CD4-positive, alpha-beta T cell treated with Interleukin-6 at 100 ng/mL for 8 hours (primary cell): ENCODE data around the gene TFPI.

Experiments used
- DNase-seq: peaks from one replicate; pipeline ENCODE4 v3.0.0-alpha.2; 2020; ENCODE audit warnings: mixed read lengths, low spot score

Gene TFPI

DNA sequence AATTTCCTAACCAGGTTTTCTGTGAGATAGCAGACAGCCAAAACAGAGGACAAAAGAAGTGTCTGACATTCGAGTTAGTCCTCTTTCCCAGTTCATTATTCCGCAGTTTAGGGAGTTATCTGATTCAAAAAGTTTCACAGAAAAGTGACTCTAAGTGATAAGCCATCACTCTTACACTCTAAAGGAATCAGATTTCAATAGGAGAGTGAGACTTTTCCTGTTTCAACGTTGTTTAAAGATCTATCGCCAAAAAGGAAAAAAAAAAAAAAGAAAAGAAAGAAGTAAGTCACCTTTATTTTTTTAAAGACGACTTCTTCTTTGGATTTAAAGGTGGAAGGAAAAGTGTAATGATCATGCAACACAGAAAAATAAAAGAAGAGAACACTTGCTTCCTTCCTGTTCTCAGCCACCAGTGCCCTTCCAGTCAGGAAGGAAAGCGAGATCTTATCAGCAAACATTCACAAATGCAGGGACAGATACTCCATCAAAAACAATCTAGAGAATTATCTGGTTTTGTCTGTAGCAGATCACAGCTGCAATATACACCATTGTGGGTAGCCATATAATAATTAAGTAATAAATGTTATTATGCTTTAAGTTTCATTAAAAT lies 49.8 kb downstream of the TFPI start:
- DNase-seq: no peak

DNA sequence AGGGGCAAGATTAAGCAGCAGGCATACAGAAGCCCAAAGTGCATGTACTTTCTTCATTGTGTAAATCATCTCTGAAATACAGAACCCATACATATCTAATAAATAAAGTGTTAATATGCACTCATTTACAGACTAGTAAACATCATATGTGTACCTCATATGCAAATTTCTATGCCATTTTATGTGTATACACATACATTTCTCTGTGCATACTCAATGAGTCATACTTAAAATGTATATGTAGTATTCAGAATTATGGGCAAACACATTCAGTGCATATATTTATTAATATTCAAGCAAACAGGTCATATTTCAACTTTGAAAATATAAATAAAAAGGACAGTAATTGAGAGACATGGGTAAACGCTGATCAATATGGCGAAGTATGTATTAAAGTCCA lies 50.5 kb downstream of the TFPI start:
- no peak for DNase-seq

DNA sequence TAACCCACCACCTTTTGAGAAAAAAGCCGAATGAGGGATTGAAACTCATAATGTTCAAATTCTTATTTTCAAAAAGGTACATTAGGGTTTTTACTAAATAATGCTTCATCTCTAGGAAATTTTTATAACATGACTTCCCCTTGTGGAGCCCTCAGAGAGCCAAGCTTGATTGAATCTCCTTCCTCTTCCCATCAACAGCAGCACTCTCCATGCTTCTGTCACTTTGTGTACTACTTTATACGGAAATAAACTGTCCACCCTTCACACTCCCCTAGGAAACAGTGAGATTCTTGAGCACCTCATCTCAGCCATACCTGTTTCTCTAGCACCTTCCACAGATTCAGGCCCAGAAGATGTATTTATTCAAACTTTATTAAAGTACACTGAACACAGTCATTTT lies 51.8 kb downstream of the TFPI start:
- DNase-seq: no peak

DNA sequence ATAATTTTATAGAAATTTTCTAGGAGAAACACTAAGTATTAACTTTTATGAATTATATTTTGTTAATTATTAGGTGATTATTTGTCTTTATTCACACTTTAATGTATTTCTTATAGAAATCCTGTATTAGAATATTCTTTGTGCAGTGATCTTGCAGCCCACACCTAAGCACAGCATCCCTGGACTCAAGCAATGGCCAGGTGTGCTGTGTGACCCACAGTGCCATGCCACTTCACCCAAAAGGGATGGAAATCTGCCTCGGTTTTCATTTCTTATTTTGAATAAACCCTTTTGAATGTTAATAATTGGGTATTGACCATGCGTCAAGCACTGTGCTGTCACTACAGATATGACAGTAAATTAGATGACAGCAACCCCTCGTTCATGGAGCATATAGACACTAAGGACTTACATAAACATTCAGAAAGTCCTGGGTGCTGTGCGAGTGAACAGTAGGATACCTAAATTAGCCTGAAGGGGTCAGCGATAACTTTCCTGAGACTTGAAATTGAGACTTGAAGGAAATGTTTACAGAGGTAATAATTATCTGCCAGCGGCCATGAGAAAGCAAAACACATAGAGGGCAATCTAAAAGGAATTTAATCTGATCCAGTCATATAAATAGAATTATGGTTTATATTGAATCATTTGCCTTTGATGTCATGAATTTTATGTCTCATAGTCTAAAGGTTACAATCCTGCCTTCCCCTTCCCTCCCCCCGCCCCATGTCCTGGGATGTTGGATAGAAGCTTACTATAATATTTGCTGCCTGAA lies 53.5 kb downstream of the TFPI start:
- no peak for DNase-seq

DNA sequence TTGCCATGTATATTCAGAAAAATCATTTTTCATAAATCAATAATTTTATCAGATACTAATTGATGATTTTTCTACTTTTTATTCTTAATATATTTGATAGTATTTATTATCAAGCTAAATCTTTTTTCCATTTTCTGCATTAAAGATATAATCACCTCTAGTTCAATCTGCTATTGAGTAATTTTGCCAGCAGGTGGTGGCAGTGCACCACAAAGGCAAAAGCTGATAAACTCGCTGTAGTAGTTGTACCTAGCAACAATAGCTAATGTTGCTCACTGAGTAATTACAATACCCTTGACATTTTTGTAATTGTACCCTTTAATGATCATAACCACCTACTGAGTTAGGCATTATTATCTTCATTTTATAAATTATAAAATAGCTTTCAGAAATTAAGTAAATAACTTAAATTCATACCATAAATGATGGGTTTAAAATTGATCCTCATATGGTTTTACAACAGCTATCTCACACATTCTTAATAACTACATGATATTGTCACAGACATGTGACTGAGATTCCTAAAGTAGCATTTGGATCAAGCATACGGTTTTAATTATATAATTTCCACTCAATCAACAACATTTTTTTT lies 54.2 kb downstream of the TFPI start:
- DNase-seq: no peak

DNA sequence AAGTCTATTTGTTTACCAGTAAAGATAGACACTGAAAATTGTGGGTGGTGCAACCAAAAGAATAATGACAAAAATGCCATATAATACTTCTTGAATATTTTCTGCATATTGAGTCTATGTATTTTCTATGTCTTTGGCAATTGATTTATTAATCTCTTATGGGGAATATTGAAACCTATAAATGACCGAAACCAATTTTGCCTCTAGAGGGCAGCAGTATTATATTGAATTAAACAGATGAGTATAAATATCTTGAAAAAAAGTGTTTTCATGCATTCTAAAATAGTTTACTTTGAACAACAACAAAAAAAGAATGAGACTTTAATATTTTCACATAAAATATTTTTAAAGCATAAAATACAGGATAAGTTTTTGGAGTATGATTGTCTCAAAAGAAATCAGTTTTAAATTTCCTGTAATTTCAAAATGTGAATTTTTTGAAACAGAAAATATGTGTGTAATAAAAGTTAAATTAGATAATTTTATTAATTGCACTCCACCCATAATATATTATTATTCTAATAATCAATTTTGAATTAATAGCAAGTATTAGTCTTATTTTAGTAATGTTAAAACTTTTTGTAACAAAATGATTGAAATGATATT lies 56.3 kb downstream of the TFPI start:
- no peak for DNase-seq

DNA sequence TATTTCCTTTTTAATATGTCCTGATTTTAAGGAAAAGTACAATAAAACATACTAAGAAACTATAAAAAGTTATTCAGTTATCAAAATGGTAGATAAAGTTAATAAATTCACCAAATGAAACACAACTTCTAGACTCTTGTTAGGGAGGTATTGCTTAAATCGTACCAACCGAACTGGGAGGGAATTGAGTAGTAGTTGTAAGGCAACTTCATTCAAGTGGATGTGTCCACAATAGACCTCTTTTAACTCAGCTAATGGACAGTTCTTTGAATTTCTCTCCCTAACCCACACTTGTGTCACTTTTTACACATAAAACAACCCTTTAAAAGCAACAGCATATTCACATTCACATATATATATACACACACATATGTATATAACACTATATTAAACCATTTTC lies 57.1 kb downstream of the TFPI start:
- DNase-seq: no peak

DNA sequence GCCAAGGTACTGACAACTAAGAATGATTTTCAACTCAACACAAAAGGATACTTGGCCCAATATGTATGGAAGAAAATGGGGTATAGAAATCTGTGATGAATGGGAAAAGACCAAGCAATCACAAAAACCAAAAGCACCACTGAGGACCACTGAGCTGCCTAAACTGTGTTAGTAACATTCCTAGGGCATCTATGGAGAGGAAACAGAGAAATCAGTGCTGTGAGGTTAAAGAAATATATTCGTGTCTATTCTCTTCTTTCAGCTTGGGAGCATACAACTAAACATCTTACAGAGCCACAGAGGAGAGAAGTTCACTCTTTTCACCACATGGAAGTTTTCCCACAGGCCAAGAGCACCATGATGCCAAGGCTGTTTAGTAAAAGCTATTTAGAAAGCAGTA lies 58.9 kb downstream of the TFPI start:
- DNase-seq: no peak

DNA sequence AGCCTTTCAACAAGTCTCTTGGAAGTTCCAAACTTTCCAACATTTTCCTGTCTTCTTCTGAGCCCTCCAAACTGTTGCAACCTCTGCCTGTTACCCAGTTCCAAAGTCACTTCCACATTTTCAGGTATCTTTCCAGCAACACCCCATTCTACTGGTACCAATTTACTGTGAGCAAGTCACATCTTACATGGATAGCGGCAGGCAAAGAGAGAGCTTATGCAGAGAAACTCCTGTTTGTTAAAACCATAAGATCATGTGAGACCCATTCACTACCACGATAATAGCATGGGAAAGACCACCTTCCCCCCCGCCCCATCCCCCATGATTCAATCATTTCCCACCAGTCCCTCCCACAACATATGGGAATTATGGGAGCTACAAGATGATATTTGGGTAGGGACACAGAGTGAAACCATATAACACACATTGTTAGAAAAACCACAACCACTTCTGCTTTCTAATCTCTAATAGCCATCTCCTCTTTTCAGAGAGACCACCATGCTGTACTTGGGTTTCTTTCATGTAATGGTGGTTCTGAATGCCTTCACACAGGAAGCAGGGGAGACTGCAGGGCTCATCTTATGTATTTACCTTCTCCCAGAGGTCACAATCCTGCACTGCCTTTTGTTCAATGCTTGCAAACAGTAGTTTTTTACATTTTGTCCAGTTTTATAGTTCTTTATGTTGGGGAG lies 60.2 kb downstream of the TFPI start:
- no peak for DNase-seq

DNA sequence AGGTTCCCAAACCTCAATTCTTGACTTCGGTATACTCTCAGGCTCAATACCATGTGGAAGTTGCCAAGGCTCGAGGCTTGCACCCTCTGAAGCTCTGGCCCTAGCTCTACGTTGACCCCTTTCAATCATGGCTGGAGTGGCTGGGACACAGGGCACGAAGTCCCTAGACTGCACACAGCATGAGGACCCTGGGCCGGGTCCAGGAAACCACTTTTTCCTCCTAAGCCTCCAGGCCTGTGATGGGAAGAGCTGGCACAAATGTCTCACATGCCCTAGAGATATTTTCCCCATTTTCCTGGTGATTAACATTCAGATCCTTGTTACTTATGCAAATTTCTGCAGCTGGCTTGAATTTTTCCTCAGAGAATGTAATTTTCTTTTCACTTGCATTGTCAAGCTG lies 61.1 kb downstream of the TFPI start:
- DNase-seq: no peak

DNA sequence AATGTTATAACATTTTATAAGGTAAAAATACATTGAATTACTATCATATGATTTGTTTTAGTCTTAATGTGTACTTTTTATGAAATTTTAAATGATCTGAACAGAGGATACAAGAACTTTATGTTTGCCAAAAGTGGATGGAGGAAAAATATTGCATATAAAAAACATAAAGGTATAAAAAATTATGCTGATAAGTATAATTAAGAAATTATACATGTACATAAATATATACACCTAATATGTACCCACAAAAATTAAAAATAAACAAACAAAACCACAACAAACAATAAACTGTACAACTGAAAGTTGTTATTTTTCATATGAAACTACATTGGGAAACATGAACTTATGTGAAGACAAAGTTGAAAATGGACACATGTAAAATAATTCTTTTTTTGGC lies 68.0 kb downstream of the TFPI start:
- DNase-seq: no peak

DNA sequence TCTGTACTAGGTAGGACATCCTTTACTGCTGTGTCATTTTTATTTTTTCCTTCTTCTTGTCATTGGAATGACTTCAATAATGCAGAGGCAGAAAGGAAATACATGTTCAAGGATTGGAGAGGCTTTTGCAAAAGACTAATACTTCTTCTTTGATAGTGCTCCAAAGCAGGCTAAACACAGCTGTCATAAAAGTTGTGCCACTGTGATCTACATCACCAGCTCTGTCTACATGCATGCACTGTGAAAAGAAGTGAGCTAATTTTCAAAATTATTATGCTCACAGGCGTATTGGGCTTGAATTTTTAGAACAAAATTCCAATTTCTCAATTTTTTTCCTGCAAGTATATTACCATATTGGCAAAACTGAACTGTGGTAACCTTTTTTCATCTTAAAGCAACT lies 68.7 kb downstream of the TFPI start:
- no peak for DNase-seq

DNA sequence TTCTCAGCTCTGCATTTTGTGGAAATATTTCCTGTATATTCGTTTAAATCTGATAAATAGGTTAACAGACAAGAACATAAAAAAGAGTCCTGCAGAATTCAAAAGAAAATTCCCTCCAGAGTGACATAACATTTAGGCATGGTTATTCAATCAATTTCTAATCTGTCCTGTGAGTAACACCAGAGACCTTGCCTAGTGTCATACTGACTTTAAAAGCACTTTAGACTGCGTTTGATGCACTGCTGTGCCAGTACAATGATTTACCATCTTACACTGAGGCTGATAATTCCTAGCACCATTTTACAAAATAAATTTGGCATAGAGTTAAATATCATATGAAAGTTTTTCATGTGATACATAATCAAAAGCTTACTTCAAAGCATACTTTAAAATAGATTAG lies 70.7 kb downstream of the TFPI start:
- no peak for DNase-seq

DNA sequence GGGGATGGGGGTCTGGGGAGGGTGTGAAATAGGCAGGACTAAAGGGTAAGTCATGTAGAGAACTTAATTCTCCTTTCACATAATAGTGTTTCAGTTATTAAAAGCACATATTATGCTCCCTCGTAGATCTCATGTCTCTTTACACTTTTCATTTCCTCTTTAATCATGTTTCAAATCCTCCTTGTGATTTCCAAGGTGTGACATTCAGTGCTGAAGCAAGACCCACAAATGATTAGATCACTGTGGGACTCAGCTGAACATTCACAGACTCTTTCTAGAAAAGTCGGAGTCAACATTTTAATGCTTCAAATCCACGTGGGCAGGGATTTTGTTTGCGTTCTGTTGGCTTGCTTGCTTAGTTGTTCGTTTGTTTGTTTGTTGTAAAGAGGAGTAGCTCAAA lies 71.4 kb downstream of the TFPI start:
- DNase-seq: no peak

DNA sequence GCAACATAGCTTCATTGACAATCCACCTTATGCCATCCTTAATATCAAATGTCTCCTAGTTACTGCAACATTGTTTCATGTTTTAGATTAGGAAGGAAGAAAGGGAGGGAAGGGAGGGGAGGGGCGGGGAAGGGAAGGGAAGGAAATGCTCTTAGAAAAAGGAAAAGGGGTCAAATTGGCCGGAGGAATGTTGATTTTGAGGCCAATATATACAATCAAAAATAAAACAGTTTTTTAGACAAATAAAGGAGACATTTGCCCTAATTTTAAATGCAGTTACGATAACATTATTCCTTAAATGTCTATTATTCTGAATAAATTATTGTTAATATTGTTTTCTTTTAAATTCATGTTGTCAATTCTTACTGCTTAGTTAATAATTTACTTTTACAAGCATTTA lies 72.7 kb downstream of the TFPI start:
- DNase-seq: no peak

DNA sequence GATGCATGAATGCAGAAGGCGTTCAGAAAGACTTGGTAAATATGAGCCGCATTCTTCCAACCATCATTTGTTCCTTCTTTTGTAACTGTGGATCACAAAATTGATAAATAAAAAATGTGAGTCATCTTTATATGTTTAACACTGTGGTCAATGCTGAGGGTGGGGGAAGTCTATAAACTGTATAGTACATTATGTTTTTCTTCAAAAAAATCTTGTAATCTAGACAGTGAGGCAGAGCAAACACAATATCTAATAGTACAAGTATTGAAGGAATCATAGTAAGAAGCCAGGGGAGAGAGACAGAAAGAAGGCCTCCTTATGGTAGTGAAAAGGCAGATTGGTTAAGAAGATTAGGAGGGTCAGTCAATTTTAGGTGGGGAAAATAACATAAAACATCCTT lies 75.5 kb downstream of the TFPI start:
- DNase-seq: no peak

DNA sequence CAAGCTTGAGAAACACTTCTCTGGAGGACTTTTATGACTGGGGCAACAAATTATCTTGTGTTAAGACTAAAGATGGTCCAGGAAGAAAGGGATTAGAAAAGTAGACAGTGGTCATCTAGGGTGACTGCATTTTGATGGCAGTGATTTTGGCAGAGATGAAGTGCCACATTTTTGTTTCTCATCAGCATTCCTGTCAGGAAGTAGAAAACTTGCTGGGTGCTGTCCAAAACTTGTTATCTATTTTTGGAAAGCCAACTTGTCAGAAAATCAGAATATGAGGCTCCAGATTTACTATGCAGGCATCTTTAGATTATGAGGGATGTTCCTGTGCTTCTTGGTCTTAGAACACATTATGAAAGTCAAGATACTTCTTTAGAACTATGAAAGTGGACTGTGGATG lies 77.2 kb downstream of the TFPI start:
- DNase-seq: no peak

DNA sequence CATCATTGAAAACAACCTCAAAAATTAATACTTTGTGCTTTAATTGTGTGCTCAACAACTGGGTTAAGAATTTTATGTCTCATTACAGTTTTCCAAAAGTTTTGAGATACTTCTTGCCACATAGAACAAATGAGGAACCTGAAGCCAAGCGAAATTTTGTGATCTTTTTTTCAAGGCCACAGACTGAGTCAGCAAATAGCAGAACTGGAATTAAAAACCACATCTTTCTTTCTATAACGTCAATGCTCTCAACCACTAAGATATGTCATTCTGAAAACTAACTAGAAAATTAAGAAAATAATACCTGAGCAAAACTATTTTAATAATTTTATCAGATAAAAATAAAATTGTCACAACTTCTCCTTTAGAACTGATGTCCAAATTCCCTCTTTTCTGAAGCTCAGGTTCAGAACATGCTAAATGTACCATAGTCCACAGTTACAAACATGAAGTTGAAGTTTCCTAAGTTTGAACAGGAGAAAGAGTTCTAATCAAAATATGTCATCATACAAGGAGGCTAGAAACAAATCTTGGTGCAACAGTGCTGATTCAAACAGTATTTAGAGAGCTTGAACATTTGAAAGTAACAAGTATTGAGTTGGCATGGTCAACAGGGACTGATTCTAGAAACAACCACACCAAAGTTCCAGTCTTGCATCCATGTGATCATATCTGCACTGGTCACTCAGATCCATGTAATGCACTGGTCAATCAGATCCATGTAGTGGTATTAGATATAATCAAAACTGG lies 78.6 kb downstream of the TFPI start:
- no peak for DNase-seq

DNA sequence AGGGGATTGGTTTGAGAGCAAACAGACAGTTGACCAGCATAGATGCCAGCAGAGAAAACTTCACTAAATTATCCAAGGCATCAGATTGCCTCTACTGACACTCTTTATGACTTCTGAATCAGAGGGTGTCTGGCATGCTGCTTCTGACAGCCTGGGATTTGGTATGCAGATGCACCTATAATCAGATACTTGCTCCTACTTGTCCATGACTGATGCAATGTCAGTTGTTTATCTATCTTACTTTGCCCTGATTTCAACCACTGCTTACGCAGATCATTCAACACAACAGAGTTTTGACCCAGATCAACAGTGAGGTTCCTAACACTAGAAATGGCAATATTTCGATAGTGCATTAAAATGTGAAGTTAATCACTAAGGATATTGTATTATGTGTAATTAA lies 83.5 kb downstream of the TFPI start:
- no peak for DNase-seq

DNA sequence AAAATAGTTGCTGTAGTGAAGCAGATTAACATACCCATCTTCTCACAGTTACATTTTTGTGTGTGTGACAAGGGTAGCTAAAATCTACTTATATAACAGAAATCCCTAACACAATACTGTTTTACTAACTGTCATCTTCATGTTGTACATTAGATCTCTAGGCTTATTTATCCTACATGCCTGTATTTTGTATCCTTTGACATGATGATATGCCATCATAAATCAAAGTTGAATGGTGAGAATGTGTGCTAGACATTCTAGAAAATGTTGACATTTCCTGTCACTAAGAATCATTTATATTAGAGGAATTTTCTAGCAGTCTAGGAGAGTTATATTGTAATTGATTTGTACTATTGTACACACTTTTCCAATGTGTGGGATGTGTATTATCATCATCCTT lies 84.7 kb downstream of the TFPI start:
- no peak for DNase-seq

DNA sequence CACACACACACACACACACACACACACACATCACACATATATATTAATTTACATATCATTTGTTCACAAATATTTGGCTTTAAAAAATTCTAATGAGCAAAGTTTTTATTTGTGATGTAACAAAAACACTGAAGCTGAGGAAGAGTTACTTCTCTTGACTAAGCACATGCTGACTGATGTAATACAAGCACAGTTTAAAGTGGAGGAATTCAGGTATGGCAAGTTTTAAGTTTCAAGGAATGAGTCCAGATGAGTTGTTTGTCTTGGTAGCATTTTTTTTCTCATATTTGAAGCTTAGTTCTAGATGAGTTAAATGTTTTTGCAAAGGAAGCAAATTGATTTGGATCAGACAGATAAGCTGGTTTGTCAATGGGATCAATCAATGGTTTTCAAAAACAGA lies 86.0 kb downstream of the TFPI start:
- DNase-seq: no peak
